CD4-positive, alpha-beta T cell treated with Interleukin-17A for 1 hour (primary cell): ENCODE data around the gene IKBKE.

Experiments
- DNase-seq: peaks from one replicate; pipeline ENCODE4 v3.0.0-alpha.2; 2020

The IKBKE gene

GRCh38 chr1:206455666-206456344, 14.5 kb upstream of the IKBKE start:
- no peak for DNase-seq

GRCh38 chr1:206456577-206457370, 13.5 kb upstream of the IKBKE start:
- DNase-seq: no peak

GRCh38 chr1:206457408-206458120, 12.7 kb upstream of the IKBKE start:
- no peak for DNase-seq

- no peak for DNase-seq
Measured at GRCh38 chr1:206459703-206460102, 10.6 kb upstream of the IKBKE start.

GRCh38 chr1:206460836-206461426, 9.3 kb upstream of the IKBKE start:
- no peak for DNase-seq

GRCh38 chr1:206461602-206462455, 8.4 kb upstream of the IKBKE start:
- DNase-seq: peak; percentile 87

- no peak for DNase-seq
Measured at GRCh38 chr1:206463137-206463536, 7.1 kb upstream of the IKBKE start.

GRCh38 chr1:206463911-206464310, 6.4 kb upstream of the IKBKE start:
- DNase-seq: no peak

- no peak for DNase-seq
Measured at GRCh38 chr1:206464456-206464964, 5.8 kb upstream of the IKBKE start.

- peak; percentile 42 for DNase-seq
Measured at GRCh38 chr1:206465951-206466350, 4.3 kb upstream of the IKBKE start.

GRCh38 chr1:206466840-206467649, 3.2 kb upstream of the IKBKE start:
- no peak for DNase-seq

GRCh38 chr1:206467915-206468314, 2.4 kb upstream of the IKBKE start:
- DNase-seq: peak; percentile 43

- DNase-seq: no peak
Measured at GRCh38 chr1:206468571-206468970, 1.7 kb upstream of the IKBKE start.

GRCh38 chr1:206469411-206469932, 804 bp upstream of the IKBKE start:
- peak; percentile 64 for DNase-seq

GRCh38 chr1:206470692-206471414, 577 bp downstream of the IKBKE start:
- DNase-seq: peak; percentile 42

- DNase-seq: no peak
Measured at GRCh38 chr1:206471415-206471801, 1.1 kb downstream of the IKBKE start.

- no peak for DNase-seq
Measured at GRCh38 chr1:206472024-206472423, 1.7 kb downstream of the IKBKE start.

GRCh38 chr1:206472454-206472853, 2.2 kb downstream of the IKBKE start:
- peak; percentile 48 for DNase-seq

- no peak for DNase-seq
Measured at GRCh38 chr1:206472886-206473285, 2.6 kb downstream of the IKBKE start.

- no peak for DNase-seq
Measured at GRCh38 chr1:206476058-206476457, 5.8 kb downstream of the IKBKE start.
